Mesangial cell (primary cell): Measurements from ENCODE around the gene OR52A1. TPM values are rescaled to one million over a fixed set of nuclear protein-coding genes. Genes with fewer than 3 reads are reported as not detected.

Experiments
- total RNA-seq: library from RNA; depleted of rRNA; stranded (reverse); fragments of >200 nt; gene quantifications from 2 replicates; pipeline ENCODE4 v1.2.3, GENCODE V29; 2015

Gene OR52A1
- not detected in 2 replicates for total RNA-seq

DNA sequence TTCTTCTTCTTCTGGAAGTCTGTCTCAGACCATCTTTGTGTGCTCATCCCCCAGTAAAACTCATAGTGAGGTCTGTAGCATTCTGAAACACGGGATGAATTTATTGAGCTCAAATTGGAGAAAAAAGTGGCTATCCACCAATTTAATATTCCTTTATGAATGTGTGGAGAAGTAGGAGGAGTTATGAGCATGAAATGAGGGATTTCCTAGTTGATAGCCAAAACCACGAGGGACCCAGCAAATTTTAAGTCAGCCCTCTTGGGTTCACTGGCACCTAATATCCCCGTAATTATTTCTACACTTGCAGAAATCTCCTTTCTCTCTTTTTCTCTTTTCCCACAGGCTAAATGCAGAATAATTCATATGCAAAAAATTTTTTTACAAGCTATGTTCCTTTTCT is at the start of gene OR52A1:
Gene OR52A1, minus strand, starts transcription at position 101 of the 400 bp plus-strand sequence. CDS start 2,388 bp downstream, outside the sequence.

DNA sequence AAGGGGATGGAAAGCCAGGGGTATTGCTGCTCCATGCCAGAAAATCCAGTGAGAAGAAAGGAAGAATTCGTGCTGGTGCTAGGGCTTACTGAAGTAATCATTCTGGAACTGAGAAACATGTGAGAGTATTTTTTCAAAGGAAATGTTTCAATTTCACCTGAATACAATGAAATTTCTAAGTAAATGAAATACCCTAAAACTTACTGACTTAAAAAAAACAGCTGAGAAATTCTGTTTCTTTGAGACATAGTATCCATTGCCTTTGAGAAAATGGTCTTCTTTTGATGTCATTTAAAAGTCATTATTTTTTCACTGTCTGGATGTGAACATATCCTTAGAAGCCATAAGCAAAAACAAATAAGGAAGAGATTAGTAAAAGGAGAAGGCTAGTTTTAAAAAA is 46.0 kb upstream of the OR52A1 start, which contains the start of gene OR51V1:
Gene OR51V1, minus strand, starts transcription at position 101 of the 400 bp plus-strand sequence. Its CDS starts 0 bp downstream, at position 101.

DNA sequence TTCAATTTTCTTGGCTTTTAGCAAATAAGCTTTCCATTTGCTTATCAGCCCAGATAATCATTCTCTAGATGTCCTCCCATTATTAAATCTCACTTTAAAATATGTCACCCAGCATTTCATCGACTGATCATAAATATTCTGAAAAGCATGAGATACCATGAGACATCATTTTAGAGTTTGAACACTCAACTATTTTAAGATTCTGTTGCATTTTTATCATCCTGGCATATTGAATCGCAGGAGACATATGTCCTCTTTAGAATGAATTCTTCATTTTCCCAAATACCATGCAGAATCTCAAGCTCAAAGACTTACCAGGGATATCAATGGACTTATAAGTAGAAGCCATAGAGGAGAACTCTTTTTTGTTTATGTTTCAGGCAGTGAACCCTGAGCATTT is 16.6 kb downstream of the OR52A1 start, which contains the start of gene OR52A5:
Gene OR52A5, minus strand, starts transcription at position 361 of the 400 bp plus-strand sequence. CDS start 5,714 bp downstream, outside the sequence.

Other genes with a start within 250 kb of the OR52A1 start
- not detected in 2 replicates for gene OR51G2, start 235.4 kb downstream of the OR52A1 start, total RNA-seq
- gene OR51G1, start 230.4 kb downstream of the OR52A1 start, total RNA-seq: not detected in 2 replicates
- gene OR51A4, start 207.2 kb downstream of the OR52A1 start, total RNA-seq: not detected in 2 replicates
- gene OR51A2, start 199.0 kb downstream of the OR52A1 start, total RNA-seq: not detected in 2 replicates
- not detected in 2 replicates for gene OR51L1, start 159.9 kb downstream of the OR52A1 start, total RNA-seq
- not detected in 2 replicates for gene OR52J3, start 108.2 kb downstream of the OR52A1 start, total RNA-seq
- not detected in 2 replicates for gene OR52E2, start 95.1 kb downstream of the OR52A1 start, total RNA-seq
- gene OR52E1, start 85.2 kb downstream of the OR52A1 start, total RNA-seq: not detected in 2 replicates
- gene OR52A5, start 16.4 kb downstream of the OR52A1 start, total RNA-seq: not detected in 2 replicates
- gene OR51V1, start 45.9 kb upstream of the OR52A1 start, total RNA-seq: not detected in 2 replicates
- not detected in 2 replicates for gene HBB, start 72.3 kb upstream of the OR52A1 start, total RNA-seq
- gene HBD, start 79.7 kb upstream of the OR52A1 start, total RNA-seq: not detected in 2 replicates
- gene HBG1, start 95.1 kb upstream of the OR52A1 start, total RNA-seq: not detected in 2 replicates
- not detected in 2 replicates for gene HBG2, start 100.0 kb upstream of the OR52A1 start, total RNA-seq
- not detected in 2 replicates for gene HBE1, start 115.2 kb upstream of the OR52A1 start, total RNA-seq
- gene OR51B4, start 147.2 kb upstream of the OR52A1 start, total RNA-seq: not detected in 2 replicates
- not detected in 2 replicates for gene OR51B2, start 169.5 kb upstream of the OR52A1 start, total RNA-seq
- not detected in 2 replicates for gene OR51B5, start 188.8 kb upstream of the OR52A1 start, total RNA-seq
- not detected in 2 replicates for gene OR51B6, start 196.8 kb upstream of the OR52A1 start, total RNA-seq
- not detected in 2 replicates for gene OR51M1, start 229.1 kb upstream of the OR52A1 start, total RNA-seq